Chondrocyte (in vitro differentiated cells): ENCODE data around the gene C1orf35. TPM values are rescaled to one million over a fixed set of nuclear protein-coding genes. Genes with fewer than 3 reads are reported as not detected.

Experiments used
- DNase-seq: peaks from one replicate; pipeline ENCODE4 v3.0.0; 2021; ENCODE audit warnings: mixed read lengths, low spot score
- H3K27ac Mint-ChIP-seq: one replicate; pipeline ENCODE4 v1.8.0; 2021; ENCODE audit warnings: mild to moderate bottlenecking, moderate library complexity, mixed read lengths; ENCODE audit not compliant: unreplicated experiment
- H3K27me3 Mint-ChIP-seq: 2 replicates; pipeline ENCODE4 v1.8.0; 2021; ENCODE audit warnings: low read depth, mixed read lengths
- H3K36me3 Mint-ChIP-seq: 2 replicates; pipeline ENCODE4 v1.8.0; 2021; ENCODE audit warnings: low read depth, mixed read lengths
- H3K4me1 Mint-ChIP-seq: 2 replicates; pipeline ENCODE4 v1.8.0; 2021; ENCODE audit warnings: low read depth, mild to moderate bottlenecking, mixed read lengths
- H3K4me3 Mint-ChIP-seq: one replicate; pipeline ENCODE4 v1.8.0; 2021; ENCODE audit warnings: mild to moderate bottlenecking, moderate library complexity, mixed read lengths; ENCODE audit not compliant: unreplicated experiment
- H3K9me3 Mint-ChIP-seq: 2 replicates; pipeline ENCODE4 v1.8.0; 2021; ENCODE audit warnings: low read depth, mixed read lengths
- CTCF ChIP-seq: fragments of 200-600 bp; sonication (generic); IDR thresholded peaks from 2 replicates; pipeline ENCODE4 v1.5.0; 2021; ENCODE audit warnings: antibody characterized with exemption, mild to moderate bottlenecking, moderate library complexity
- total RNA-seq: library from RNA; stranded (reverse); gene quantifications from 3 replicates; pipeline ENCODE4 v1.2.1, GENCODE V29; 2021

C1orf35 gene
- total RNA-seq, 1 donor from 2014 or later = 13.3 TPM

- no peaks in the 10 kb centered on the region for H3K27me3 Mint-ChIP-seq
- TF ChIP-seq CTCF = no peak
- no peak overlapping the region for H3K4me3 Mint-ChIP-seq
- H3K9me3 Mint-ChIP-seq = no peaks in the 10 kb centered on the region
- H3K4me1 Mint-ChIP-seq = peaks cover 45% of the 10 kb centered on the region
- DNase-seq = peak; percentile 81
- peaks cover 4% of the 10 kb centered on the region for H3K36me3 Mint-ChIP-seq
- H3K27ac Mint-ChIP-seq = no peak overlapping the region
Measured at GRCh38 chr1:228105270-228105995, 2.3 kb upstream of the C1orf35 start.

GRCh38 chr1:228104526-228105269 lies 1.6 kb upstream of the C1orf35 start:
- Mint-ChIP-seq H3K4me3 (peak overlapping the region; percentile 40), H3K36me3 (peaks cover 4% of the 10 kb centered on the region)
- no peak for TF ChIP-seq CTCF

GRCh38 chr1:228101994-228102790 lies 933 bp downstream of the C1orf35 start:
- Mint-ChIP-seq H3K27me3 (no peaks in the 10 kb centered on the region), H3K36me3 (peaks cover 18% of the 10 kb centered on the region), H3K4me3 (peak overlapping the region; percentile 91), H3K9me3 (no peaks in the 10 kb centered on the region), H3K27ac (peak overlapping the region; percentile 59), H3K4me1 (peaks cover 27% of the 10 kb centered on the region)
- DNase-seq = no peak
- TF ChIP-seq CTCF = peak; percentile 68

More at GRCh38 chr1:228104526-228105269, 1.6 kb upstream of the C1orf35 start:
- peak overlapping the region; percentile 92 for H3K27ac Mint-ChIP-seq
- peak; percentile 60 for DNase-seq
- H3K4me1 Mint-ChIP-seq = peaks cover 38% of the 10 kb centered on the region
- H3K9me3 Mint-ChIP-seq = no peaks in the 10 kb centered on the region
- H3K27me3 Mint-ChIP-seq = no peaks in the 10 kb centered on the region

- Mint-ChIP-seq H3K27me3 (no peaks in the 10 kb centered on the region), H3K27ac (peak overlapping the region; percentile 76), H3K36me3 (peaks cover 14% of the 10 kb centered on the region), H3K4me1 (peaks cover 27% of the 10 kb centered on the region), H3K9me3 (no peaks in the 10 kb centered on the region), H3K4me3 (peak overlapping the region; percentile 91)
- DNase-seq = no peak
- TF ChIP-seq CTCF = no peak
Measured at GRCh38 chr1:228101614-228101993, 1.5 kb downstream of the C1orf35 start.
